ELF-1 (cell line): Measurements from ENCODE around the gene FOXP1.

Experiments
- DNase-seq: peaks from one replicate; pipeline ENCODE4 v3.0.0-alpha.2; 2016; ENCODE audit warnings: low read depth, low spot score

FOXP1 gene

GRCh38 chr3:71241246-71241901 lies 342.2 kb downstream of the FOXP1 start:
- DNase-seq, result no peak

DNA sequence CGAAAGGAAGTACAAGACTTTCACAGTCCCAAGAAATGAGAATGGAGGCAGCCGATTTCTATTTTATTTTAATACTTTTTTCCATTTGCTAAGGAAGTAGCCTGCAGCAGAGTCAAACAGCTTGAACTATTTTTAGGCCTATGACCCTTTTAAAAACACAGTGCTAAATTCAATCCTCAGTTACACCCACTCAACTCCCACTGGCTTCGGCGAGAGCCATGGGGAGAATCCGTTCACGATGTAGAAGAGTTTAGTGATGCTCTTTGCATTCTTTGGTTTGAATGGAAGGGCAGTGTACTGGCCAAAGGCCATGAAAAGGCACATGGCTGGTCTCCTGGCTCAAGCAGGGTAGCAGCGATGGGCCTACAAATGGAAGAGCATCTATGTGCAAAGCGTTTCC lies 343.5 kb downstream of the FOXP1 start:
- no peak for DNase-seq

DNA sequence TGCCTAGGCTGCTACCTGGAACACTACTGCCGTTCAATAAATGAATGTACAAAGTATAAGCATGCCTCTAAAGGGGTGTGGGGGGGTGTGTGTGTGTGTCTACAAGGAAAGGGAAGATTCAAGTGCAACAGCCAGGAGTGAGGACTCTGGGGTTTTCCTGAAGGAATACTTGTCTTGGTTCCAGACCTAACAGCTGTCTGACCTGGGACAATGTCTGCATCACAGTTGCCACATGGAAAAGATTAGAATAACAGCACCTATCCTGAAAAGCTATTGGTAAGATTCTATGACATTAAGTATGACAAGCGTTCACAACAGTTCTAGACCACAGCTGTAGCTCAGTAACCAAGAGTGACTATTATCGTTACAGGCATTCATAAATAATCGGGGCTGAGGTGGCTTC lies 345.2 kb downstream of the FOXP1 start:
- DNase-seq, result no peak

DNA sequence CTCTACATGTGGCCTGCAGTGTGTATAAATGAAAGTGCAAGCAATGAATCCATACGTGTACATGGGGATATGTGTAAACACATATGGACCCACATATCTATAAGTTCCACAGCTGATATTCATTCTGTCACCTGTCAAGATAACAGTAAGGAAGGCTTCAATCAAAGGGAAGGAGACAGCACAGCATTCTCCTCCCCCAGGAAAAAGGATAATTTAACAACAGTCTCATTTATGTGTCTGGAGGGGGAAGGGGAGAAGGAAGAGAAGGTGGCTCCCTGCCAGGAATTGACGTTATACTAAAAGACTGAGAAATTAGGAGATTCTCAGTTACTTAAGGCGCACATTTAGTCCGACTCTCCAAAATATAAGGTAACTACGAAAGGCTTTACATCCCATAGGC lies 345.9 kb downstream of the FOXP1 start:
- DNase-seq, result no peak

DNA sequence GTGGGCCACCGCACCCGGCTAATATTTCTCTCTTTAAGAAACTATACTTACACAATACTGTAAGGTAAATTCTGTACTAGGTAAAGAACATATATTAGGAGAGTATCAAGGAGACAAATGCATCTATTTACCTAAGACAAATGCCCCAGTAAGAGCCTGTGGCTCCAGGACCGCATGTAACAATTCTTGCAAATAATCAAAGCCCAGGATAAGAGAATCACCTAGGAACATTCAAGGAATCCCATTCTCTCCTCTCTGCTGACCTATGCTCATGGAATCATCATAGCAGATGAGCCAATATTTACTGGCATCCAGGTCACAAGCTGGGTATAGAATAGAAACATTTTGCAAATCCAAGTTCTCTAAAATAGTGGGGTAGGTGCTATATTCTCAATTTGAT lies 347.7 kb downstream of the FOXP1 start:
- DNase-seq, result no peak

DNA sequence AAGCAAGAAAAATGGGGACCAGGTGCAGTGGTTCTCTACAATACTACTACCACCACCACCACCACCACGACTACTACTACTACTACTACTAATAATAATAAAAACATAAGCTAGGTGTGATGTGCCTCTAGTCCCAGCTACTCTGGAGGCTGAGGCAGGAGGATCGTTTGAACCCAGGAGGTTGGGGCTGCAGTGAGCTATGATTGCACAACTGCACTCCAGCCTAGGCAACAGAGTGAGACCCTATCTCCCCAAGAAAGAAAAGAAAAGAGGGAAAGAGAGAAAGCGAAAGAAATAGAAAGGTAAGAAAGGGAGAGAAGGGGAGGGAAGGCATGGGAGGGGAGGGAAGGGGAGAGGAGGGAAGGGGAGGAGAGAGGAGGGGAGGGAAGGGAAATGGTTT lies 350.6 kb downstream of the FOXP1 start:
- DNase-seq, result no peak

GRCh38 chr3:71232175-71232679 lies 351.3 kb downstream of the FOXP1 start:
- DNase-seq, result no peak

DNA sequence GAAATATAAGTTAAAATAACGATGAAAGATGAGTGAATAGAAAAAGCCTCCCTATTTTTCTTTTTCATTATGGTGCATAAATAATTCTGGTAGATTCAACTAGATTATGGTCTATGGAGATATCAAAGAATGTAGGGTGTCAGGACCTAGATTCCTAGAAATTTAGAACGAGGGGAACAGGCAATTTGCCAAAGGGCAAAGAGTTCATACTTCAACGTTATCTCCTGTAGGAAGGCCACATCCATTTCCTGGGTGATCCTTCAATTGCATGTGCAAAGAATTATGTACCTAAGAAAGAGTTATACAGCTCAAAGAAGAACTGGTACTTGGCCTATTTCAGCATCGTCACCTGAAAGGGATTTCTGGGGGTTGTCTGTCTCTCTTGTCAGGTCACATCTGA lies 351.8 kb downstream of the FOXP1 start:
- DNase-seq, result no peak

DNA sequence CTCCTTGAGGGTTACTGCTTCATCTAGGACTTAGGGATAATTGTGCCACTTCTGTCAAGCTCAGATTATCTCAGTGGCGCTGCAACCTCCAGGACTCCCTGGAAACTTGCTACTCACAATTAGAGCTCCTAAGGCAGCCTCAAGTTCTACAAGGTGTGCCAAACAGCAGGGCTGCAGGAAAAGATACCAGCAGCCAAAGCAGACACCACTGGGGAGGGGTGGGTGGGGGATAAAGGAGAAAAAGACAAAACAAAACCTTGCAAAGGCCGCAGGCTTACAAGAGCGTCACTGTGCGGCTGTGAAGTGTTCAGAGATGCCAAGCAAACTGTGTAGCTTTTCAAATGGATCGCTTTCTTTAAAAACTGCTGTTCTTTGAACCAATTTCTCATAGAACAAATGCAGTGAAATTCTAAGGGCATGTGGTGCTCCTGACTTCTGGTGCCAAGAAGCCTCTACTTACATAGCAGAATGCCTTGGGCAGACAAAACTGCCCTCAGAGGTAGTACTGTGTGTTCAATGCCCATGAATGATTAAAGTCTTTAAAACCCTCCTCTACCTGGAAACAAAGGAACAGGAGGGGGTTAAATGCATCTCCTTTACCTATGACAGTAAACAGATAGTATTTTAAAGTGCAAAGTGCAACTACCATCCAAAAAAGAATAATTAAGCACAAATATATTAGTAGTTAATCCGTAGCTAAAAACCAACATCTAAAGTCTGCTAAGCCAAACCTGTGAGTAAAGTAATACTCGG lies 353.4 kb downstream of the FOXP1 start:
- DNase-seq, result no peak

DNA sequence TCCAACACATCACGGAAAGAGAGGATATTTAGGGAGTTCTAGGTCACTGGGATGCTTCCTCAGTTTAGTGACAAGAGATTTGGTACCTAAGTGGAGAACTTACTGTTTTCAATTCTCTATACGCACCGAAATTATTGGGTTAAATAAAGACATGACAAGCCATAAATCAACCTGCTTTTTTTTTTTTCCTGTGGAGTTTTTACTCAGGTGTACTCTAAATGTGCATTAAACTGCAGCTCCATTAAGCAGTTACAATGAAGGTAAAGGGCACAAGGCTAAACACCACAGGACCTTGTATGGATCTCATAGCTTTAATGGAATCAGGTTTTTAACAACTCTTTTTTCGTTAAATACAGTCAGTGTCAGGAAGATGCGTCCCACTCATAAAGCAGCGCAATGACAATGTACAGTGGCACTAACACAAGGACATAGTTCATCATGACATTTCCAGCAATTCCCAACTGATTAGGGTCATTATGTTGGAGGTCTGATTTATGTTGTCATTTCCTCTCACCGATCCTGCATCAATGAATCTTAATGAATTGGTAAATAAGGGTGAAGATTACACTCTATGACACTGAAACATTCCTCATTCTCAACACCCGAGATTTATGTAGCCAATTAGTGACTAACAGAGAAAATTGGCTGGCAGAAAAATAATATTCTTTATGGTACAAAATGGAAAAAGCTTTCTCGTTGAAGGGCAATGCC lies 355.2 kb downstream of the FOXP1 start:
- DNase-seq, result no peak

GRCh38 chr3:71227270-71227661 lies 356.3 kb downstream of the FOXP1 start:
- DNase-seq, result no peak

GRCh38 chr3:71226565-71227269 lies 356.8 kb downstream of the FOXP1 start:
- DNase-seq, result no peak

DNA sequence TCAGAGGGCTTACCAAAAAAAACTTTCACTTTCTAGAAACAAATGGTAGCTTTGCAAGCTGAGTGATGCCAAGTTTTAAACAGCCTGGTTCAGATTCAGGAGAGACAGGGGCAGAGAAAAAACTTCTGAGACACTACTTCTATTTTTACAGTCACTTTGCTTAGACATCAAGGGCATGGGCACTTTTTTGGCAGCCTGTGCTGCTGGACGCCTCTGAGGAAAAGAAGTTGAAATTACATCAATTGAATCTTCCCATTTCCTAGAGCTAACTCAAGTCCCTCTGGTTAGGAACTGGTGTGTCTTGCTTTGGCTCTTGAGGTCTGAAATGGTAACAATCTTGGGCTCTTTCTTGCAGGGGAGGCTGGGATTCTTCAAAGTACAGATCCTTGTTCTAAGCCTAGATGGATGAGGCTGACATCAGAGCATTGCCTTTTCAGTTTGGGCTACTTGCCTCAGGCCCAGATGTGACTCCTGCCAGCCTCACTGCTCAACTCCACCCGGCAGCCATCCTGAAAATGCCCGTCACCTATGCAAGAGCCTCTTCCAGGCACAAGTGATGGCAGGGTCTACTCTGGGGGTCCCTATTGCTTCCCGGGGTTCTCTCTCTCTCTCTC lies 357.5 kb downstream of the FOXP1 start:
- DNase-seq, result peak; percentile 23

DNA sequence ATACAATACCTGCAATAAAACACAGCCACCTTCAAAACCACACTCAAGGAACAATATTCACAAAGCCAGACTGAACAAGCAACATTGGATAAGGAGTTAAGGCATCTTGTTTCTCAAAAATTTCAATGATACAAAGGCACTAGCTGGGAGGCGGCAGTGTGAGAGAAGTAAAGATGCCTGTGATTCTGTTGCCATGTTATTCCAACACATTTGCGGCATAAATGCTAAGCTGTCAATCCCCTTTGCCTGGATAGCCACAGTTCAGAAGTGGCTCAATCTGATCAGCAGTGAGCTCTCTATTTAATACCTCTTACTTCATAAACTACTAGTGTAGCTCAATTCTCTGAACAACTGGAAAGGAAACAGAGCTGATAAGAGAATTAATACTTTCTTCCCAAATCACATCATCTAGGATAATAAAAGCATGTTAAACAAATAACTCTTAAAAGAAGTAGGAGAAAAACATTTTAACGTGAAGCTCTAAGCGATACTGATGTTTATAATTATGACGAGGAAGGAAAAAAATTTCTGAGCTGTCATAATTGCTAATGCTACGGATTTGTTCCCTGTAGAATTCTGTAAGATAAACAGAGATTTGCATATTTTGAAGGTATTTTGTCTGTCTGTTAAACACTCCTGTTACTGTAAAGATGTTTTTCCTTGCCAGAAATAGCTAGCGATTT lies 358.4 kb downstream of the FOXP1 start:
- DNase-seq, result no peak

DNA sequence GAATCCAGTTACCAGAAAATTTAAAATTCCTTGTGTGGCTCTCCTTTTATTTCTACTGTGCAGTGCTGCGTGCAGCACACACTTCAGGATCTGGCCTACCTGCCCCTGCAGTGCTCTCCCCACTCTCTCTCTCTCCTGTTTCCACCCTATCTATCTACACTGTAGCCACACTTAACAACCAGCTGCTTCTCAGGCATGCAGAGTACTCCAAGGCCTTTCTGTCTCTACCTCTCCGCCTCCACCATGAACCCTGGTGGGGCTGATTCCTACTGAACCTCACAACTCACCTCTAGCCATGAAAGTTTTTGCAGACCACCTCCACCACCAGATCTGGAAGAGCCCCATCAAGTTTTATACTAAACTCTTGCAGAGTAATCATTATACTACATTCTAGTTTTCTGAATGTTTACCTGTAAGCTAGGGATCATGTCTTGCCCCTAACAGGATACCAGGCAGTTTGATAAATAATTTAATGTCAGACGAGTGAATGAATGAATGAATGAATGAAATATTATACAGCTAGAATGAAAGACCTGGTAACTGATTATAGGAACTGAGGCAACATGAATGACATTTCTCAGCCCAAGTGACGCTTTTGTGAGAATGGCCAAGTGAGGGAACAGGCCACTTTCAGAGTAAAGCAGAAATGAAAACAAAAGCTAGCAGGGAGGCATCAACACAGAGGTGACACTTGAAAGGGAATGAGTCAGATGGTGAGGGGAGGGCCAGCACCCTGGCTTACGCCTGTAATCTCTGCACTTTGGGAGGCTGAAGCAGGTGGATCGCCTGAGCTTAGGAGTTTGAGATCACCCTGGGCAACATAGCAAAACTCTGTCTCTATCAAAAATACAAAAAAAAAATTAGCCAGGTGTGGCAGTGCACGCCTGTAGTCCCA lies 363.5 kb downstream of the FOXP1 start:
- DNase-seq, result no peak

DNA sequence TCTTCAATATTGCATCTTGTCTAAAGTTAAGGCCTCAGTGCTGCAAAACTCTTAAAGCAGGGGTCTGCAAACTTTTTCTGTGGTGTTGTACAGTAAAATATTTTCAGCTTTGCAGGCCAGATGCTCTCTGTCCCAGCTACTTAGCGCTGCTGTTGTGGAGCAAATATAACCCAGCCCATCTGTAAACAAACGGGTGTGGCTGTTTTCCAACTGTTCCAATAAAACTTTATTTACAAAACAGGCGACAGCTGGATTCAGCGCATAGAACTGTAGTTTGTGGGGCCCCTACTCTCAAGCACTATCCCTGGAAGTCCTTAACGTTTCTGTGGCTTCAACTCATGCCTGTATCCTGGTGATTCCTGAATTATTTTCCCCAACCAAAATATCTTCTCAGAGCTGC lies 365.0 kb downstream of the FOXP1 start:
- DNase-seq, result no peak

GRCh38 chr3:71217640-71218222 lies 365.8 kb downstream of the FOXP1 start:
- DNase-seq, result peak; percentile 11

- DNase-seq, result no peak
Observed at GRCh38 chr3:71215351-71215750, 368.2 kb downstream of the FOXP1 start.

DNA sequence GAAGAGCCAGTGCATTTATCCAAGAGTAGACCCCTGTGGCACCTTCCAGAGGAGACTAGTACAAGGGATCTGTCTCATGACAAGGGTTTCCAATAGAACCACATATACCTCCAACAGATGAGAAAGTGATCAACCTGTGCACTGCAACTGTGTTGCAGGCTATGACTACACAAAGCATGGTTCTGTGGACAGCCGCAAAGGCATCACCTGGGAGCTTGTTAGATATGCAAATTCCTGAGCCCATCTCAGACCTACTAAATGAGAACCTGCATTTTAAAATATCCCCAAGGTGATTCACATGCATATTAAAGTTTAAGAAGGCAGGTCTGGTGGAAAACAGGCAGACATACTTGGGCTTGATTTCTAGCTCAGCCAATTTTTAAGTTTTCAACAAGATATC lies 368.7 kb downstream of the FOXP1 start:
- no peak for DNase-seq

GRCh38 chr3:71214016-71214415 lies 369.5 kb downstream of the FOXP1 start:
- DNase-seq, result no peak
